GM21529 (cell line): Measurements from ENCODE around the gene CASKIN2.
"Not testable (repeated sequence)": the region's sequence is repeated elsewhere in the genome, so short reads cannot be mapped to it uniquely, and the experiment has no call there.

Experiments used
- ATAC-seq: cut with Tn5 transposase; IDR thresholded peaks from one replicate; pipeline ENCODE4 v1.9.1; 2021; ENCODE audit not compliant: unreplicated experiment

Gene CASKIN2

DNA sequence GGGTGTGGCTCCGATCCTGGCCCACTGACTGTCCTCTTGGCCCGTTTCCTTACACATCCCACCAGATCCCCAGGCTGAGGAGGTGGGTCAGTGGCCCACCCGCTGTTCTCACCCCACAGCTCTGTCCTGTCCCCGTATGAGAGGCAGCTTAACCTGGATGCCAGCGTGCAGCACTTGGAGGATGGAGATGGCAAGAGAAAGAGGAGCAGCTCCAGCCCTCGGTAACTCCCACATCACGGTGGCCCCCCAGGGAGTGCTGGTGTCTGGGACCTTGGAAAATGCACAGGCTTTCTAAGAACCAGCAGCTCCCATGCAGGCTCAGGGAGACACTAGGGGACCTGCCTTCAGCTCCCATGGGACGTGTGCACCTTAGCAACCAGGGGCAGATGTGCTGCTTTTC lies 6.0 kb upstream of the CASKIN2 start:
- ATAC-seq = no peak

DNA sequence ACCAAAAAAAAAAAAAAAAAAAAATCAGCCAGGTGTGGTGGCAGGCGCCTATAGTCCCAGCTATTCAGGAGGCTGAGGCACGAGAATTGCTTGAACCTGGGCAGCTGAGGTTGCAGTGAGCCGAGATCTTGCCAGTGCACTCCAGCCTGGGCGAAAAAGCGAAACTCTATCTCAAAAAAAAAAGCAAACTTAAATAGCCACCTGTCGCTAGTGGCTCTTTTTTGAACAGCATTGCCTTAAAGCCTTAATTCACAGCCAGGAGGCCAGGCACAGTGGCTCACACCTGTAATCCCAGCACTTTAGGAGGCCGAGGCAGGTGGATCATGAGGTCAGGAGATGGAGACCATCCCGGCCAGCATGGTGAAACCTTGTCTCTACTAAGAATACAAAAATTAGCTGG lies 5.1 kb upstream of the CASKIN2 start:
- not testable (repeated sequence) for ATAC-seq

DNA sequence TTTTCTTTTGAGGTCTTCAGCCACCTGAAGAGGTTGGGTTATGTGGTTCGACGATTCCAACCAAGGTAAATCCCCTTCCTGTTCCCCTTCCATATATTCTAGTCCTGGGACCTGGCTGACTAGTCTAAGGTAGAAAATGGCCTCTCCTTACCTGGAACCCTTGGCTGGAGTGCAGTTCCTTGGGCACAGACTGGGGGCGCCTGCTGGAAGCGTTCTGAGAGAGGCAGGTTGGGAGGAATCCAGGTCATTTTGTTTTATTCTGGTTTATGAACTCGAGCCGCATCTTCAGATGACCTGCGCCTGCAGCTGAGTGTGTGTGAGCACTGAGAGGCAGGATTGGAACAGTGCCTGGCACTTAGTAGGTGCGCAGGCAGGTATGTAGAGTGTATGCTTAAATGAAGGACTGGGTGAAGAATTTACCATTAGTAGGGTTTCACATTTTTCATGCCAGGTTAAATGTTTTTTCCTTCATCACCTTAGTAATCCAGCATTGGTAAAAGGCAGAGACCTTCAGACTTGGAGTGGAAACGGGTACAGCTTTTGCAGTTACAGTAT lies 3.7 kb upstream of the CASKIN2 start:
- no peak for ATAC-seq

DNA sequence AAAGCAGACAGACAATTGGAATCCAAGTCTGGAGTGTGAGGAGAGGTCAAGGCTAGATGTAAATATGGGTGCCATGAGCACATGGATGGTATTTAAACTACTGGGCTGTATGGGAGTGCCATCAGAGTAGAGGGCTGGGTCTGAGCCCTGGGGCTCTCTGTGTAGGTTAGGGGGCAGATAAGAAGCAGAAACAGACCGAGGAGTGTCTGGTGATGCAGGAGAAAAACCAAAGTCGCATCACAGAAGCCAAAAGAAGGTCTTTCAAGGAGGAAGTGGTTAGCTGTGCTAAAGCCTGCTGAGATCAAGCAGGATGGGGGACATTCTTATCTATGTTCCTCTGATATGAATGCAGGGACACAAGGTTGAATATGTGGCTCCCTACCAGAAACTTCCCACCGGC lies 2.9 kb upstream of the CASKIN2 start:
- no peak for ATAC-seq

DNA sequence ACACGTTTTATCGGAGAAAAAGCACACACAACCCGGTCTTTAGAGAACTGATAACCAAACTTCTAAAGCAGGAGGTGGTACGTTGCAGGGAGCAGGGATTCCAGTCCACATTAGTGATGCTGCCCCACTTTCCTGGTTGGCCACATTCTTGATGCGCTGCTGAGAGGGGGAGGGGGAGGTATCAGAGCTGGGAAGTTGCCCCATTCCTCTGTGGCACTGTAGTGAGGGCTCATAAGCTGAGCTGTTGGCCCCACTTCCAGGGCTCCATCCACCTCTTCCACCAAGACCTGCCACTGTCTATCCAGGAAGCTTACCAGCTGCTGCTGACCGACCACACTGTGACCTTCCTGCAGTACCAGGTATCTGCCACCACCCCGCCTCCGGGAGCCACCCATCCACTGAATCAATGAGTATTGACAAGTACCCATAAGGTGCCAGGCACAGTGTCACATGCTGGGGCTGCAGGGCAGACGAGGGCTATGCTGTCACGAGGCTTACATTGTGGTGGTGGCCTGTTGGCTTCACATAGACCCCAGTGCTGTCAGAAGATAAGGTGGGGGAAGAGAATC lies 2.0 kb upstream of the CASKIN2 start:
- ATAC-seq = no peak

DNA sequence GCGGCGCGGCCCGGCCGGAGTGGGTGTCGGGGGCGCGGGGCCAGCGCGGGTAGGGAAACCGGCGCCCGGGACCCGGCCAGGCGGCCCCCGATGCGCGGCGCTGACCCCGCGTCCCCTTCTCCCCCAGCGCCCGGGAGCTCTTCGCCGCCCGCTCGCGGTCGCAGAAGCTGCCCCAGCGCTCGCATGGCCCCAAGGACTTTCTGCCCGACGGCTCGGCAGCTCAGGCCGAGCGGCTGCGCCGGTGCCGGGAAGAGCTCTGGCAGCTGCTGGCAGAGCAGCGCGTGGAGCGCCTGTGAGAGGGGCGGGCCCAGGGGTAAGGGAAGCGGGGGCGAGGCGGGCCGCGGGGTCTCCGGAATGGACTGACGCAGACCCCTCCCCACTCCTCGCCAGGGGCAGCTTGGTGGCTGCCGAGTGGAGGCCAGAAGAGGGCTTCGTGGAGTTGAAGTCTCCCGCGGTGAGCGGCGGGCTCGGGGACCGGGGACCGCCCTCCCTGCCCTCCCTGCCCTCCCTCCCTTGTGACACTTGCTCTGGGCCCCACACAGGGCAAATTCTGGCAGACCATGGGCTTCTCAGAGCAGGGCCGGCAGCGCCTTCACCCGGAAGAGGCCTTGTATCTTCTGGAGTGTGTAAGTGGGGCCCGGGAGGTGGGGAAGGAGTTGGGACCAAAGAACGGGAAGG lies 1.4 kb upstream of the CASKIN2 start:
- peak; percentile 4 for ATAC-seq

DNA sequence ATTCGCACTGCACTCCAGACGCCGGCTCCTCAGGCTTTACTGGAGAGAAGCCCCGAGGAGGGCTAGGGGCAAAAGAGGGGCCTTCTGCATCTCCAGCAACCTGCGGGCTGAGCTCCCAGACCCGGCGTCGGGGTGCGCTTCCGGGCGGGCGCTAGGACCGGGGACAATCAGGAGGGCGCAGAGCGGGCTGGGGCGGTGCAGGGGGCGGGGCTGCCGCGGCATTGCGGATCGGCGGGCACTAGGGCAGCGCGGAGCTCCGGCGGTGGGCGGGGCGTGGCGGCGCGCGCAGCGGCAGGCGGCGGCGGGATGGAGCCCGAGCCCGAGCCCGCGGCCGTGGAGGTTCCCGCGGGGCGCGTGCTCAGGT lies 900 bp upstream of the CASKIN2 start, which contains the start of gene TSEN54:
TSS of gene TSEN54 (plus strand) at position 274 of the 364 bp plus-strand sequence. CDS start at position 307, 33 bp downstream.
- ATAC-seq = peak; percentile 71

DNA sequence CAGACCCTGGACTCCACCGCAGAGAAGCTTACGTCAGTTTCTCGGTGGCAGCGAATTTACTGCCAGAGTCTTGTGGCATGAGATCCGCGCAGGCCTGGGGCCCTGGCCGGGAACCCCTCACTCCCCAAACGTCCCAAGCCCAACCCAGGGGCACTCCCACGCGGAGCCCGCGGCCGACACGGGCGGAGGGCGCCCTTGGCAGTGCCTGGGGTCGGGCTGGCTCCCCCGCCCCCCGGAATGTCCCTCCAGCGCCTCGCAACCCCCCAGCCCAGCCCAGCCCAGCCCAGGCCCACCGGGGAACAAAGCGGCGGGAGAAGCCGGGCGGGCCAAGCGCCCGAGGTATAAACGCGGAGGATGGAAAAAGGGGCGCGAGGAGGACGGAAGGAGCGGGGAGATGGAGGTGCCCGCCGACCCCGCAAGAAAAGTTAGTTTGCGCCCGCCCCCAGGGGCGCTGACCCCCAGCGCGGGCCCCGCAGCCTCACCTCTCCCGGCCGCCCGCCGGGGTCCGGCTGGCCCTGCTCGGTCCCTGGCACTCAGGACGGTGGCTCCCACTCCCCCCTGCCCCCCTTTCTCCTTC lies 330 bp downstream of the CASKIN2 start:
- ATAC-seq = no peak

DNA sequence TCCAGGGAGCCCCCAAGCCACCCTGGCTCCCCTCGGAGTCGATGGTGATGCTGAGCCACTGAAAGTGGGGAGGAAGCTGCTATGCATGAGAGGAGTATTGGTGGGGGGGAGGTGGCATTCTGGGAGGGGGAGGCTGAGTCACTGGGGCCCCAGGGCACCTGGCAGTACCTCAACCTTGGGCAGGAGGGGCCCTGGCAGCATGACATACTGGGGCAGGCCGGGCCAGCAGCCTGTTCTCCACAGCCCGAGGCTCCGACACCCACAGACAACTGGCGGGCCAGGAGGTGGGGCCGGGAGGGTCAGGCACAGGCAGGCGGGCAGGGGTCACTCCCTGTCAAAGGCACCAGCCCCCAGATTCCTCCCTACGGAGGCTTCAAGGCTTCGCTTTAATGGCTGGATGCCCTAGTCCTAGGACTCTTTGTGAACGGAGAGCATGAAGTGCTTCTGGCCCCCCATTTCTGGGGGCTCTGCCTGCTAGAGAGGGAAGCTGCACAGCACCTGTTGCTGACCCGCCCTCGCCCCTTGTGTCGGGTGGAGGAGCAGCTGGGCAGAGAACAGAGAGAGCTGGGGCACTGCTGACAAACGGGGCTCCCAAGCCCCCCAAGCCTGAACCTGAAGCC lies 928 bp downstream of the CASKIN2 start:
- no peak for ATAC-seq

DNA sequence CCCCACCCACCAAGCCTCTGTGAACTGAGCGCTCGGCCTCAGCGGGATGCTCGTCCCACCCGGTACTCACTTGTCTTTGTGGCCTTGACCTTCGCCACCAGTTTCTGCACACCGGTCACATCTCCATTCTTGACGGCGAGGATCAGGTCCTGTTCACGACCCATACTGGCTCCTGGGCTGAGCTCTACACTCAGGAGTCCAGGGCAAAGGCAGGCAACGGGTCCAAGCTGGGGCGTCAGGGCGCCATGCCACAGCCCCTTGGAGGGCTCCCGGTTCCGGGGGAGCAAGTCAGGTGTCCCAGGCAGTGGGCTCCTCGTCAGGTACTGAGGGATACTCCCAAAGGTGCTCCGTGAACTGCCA lies 1.7 kb downstream of the CASKIN2 start:
- no peak for ATAC-seq

DNA sequence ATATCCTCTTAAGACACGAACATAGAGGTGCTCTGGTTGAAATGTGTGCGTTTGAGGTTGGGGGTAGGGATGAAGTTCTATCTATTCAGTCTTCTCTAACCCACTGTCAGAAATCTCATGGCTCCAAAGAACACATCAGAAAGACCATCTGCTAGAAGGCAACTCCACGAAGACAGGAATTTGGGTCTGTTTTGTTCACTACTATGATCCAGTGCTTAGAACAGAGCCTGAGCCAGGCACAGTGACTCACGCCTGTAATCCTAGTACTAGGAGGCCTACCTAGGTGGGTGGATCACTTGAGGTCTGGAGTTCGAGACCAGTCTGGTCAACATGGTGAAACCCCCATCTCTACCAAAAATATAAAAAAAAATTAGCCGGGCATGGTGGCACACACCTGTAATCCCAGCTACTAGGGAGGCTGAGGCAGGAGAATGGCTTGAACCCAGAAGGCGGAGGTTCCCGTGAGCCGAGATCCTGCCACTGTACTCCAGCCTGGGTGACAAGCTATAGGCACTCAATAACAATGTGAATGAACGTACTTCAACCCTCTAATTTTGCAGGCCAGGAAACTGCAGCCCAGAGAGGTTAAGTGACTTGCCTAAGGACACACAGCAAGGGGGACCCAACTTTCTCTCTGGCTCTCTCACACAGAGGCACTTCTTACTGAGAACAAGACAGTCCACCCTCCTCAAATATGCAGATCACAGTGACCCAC lies 2.3 kb downstream of the CASKIN2 start:
- no peak for ATAC-seq

DNA sequence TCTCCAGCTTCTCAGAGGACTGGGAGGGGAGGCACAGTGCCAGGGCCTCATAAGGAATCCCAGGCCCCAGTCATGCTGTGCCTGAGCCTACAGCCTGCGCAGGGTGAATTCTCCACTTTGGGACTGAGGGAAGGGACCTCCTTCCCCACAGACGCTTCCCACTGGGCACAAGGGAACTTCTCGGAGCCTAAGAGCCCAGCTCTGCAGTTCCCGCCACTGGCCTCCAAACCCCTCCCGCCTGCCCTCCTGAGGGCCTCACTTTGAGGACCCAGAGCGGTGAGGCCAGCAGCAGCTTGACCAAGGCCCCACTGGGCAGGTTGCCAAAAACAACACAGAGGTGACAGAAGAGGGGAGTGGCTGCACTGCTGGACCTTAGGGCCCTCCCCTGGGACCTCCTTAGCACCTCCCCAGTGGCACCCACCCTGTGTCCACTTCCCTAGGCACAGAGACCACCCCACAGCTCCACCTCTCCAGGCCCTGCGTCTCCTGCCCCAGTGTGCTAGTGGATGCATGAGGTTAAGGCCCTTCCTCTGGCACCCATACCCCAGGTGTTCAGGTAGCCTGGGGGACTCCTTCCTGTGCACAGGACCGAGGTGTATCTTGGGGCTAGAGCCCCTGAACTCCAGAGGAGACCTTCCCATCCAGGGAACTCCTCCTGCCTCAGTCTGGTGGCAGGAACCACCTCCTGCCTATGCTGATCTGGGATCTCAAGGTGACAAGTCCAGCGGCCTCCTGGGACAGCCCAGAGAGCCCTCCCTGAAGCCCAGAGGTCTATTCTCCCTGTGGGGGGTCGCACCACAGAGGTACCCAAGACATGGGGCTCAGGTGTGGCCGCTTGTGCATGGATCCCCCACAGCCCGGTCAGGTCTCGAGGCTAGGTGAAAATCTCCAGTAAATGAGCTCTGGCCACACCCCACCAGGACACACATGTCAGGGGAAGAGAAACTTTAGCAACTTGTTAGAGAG lies 3.4 kb downstream of the CASKIN2 start:
- no peak for ATAC-seq

DNA sequence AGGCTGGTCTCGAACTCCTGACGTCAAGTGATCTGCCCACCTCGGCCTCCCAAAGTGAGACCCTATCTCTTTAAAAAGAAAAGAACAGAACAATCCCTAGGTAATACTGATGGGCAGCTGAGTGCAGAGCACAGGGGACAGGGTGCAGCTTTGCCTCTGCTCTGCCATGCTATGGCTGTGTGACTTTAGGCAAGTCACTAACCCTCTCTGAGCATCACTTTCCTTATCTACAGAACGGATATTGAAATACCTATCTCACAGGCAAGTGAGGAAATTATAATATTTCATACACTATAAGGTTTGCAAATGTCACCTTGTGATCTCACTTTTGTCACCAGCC lies 4.1 kb downstream of the CASKIN2 start:
- no peak for ATAC-seq

DNA sequence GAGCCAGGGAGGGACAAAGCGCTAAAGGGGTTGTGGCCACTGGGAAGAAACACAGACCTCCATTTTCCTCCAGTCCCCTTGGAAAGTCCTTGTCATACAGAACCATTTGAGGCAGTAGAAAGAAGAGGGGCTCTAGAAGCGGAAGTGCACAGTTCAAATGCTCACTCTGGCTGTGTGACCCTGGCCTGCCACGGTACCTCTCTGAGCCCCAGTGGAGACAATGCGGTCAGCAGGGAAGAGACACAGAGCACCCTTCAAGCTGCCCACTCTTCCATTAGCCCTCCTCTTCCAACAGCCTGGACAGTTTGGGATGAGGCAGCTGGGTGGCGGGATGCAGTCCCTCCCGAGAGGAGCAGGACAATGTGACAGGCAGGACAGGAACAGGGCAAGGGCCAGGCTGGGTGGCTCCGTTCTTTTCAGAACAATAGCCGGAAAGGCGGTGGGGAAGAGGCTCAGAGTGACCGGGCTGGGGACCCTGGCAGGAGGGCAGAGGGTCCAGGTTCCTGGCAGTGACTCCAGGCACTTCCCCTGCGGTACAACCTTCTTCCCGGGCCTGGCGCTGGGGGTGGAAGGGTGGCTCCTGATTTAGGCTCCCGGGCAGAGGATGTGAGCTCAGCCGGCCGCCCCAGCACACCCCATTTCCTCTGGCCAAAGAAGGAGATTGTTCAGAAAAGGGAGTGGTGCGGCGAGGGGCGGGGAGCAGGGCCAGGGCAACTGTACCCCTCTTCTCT lies 5.6 kb downstream of the CASKIN2 start:
- ATAC-seq = no peak

DNA sequence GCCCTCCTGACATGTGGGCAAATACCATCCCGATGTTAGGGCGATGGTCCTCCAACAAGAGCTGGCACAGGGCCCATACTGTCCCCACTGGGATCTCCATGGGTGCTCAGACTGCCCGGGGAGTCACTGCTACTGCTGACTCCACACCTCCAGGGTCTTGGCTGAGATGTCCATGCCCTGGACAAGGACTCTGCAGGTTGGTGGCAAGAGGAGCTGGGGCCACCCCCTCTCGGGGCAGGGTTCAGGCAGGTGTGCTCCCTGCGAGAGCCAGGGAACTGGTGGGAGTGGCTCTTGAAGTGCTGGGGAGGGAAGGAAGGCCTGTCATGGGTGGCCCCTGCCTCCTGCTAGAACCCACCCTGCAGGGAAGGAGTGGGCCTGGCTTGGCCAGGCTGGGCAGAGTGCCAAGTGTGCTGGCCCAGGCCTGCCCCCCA lies 6.4 kb downstream of the CASKIN2 start:
- ATAC-seq = no peak

DNA sequence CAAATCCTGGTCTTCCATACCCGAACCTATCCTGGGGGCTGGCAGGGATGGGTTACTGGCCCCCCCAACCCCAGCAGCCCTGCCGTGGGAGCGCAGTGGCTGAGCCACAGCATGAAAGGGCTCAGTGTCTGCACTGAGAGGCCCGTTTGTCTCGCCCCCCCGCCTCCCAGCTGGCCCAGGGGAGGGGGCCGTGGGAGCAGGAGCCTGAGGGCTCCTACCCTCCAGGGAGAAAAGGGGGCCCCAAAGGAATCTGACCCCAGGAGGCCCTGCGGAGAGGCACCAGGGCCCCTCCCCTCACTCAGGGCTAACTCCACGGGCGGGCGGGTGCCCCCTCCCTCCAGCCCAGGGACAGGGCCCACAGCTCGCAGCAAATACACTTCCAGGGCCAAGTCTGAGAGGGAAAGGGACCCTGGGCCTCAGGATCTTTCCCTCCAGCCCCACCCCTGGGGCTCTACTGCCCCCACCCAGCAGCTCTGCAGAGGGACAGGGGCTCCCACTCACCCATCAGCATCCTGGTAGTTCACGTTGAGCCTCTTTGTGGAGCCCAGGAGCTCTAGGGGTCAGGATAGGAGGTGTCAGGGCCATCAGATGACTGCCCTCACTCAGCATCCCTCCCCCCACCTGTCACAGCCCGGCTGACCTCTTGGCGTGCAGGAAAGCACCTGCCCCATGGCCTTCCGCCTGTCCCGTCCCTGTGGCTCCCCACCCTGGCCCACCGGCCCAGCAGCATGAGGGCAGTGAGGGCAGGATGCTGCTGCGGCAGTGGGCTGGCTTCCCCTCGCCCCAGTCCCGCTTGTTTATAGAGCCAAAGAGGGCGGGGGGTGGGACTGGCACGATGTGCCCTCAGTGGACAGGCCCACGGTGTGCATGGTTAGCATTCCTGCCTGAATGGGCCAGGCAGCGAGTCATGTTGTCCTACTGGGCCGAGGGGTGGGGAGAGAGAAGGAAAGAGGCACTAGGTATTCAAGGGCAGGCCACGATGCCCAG lies 7.3 kb downstream of the CASKIN2 start:
- ATAC-seq = no peak

DNA sequence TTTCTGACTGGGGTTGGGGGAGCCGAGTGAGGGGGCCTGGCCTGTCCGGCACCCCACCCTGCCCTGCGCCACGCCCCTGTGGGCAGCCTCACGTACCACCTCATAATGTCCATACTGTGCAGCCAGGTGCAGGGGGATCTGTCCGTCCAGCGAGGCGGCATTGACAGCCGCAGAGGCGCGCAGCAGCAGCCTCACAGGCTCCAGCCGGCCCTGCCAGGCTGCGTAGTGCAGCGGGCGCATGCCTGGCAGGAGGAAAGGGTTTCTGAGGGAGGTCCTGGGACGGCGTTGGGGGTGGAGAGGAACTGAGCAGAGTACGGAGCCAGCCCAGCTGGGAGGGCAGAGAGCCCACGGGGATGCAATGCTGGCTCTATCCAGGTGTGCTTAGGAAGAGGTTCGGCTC lies 8.4 kb downstream of the CASKIN2 start:
- ATAC-seq = no peak

DNA sequence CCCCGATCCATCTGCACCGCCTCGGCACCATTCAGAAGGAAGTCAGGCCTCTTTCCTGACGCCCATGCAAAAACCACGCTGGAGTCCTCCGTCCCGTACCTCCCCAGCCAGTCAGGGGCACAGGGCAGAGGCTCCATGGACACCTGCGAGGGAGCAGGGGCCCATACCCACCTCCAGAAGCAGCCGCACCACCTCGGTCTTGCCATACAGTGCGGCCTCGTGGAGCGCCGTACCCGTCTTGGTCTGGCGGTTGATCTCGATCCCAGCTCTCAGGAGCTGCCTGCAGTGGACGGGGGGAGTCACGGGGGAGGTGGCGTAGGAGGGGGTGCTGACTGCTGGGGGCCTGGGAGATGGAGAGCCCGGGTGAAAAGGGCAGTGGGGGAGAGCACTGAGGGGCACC lies 9.2 kb downstream of the CASKIN2 start:
- ATAC-seq = no peak
